Retinal pigment epithelial cell (primary cell): ENCODE results near the gene SHC4.
"Not testable (repeated sequence)": the region's sequence is repeated elsewhere in the genome, so short reads cannot be mapped to it uniquely, and the experiment has no call there.

Experiments
- DNase-seq: peaks from one replicate; pipeline ENCODE4 v3.0.0-alpha.2; 2010; ENCODE audit warnings: low read depth
- H3K4me3 ChIP-seq: 2 replicates; pipeline ENCODE4 v1.5.1; 2011; ENCODE audit warnings: mild to moderate bottlenecking, low read length, control low read depth, moderate library complexity
- TF ChIP-seq, protein P1 (sequence below): conservative IDR thresholded peaks from 2 replicates; pipeline ENCODE4 v1.5.1; 2011; ENCODE audit warnings: low read depth, low read length, control low read depth, inconsistent platforms

SHC4 gene

DNA sequence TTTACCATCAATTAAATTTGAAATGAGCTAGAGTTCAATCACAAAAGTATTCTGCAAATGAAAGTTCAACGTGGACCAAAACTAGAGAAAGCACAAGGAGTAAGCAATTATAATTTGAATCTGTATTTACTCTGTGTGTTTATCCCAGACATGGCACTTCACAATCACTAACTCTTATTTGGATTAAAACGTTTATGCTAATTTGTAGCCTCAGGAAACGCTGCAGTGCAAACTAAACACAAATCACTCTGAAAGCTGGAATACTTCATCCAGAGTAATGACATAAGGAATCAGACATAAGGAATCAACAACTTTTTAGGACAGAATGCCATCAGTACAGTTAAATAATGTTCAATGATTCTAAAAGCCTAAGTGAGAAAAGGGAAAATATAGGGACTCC is 171.3 kb downstream of the SHC4 start:
- DNase-seq = no peak
- TF ChIP-seq, protein P1, sequence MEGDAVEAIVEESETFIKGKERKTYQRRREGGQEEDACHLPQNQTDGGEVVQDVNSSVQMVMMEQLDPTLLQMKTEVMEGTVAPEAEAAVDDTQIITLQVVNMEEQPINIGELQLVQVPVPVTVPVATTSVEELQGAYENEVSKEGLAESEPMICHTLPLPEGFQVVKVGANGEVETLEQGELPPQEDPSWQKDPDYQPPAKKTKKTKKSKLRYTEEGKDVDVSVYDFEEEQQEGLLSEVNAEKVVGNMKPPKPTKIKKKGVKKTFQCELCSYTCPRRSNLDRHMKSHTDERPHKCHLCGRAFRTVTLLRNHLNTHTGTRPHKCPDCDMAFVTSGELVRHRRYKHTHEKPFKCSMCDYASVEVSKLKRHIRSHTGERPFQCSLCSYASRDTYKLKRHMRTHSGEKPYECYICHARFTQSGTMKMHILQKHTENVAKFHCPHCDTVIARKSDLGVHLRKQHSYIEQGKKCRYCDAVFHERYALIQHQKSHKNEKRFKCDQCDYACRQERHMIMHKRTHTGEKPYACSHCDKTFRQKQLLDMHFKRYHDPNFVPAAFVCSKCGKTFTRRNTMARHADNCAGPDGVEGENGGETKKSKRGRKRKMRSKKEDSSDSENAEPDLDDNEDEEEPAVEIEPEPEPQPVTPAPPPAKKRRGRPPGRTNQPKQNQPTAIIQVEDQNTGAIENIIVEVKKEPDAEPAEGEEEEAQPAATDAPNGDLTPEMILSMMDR = no peak
- H3K4me3 ChIP-seq = no peak overlapping the region

- H3K4me3 ChIP-seq = not testable (repeated sequence)
Observed at GRCh38 chr15:48790466-48791115, 173.1 kb downstream of the SHC4 start.

DNA sequence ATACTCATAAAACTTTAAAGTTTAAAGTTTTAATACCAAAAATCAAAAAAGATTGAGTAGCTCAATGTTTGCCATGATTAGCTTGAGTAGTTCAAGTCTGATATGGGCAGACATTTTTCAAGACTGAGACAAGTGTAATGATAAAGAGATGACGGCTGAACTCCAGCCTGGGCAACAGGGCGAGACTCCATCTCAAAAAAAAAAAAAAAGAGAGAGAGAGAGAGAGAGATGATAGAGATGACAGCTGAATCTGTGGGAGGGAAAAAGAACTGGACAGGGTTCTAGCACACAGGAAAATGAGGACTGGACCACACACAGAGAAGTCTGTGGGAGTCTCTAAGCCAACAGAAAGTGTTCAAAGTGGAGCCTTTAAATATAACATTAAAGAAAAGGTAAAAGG is 178.0 kb downstream of the SHC4 start:
- H3K4me3 ChIP-seq = no peak overlapping the region
- TF ChIP-seq, protein P1 = no peak
- no peak for DNase-seq

More at GRCh38 chr15:48790466-48791115, 173.1 kb downstream of the SHC4 start:
- DNase-seq = not testable (repeated sequence)

GRCh38 chr15:48785195-48785594 is 178.5 kb downstream of the SHC4 start:
- H3K4me3 ChIP-seq = no peak overlapping the region
- DNase-seq = no peak
- TF ChIP-seq, protein P1 = no peak

GRCh38 chr15:48784756-48785155 is 179.0 kb downstream of the SHC4 start:
- no peak for DNase-seq
- TF ChIP-seq, protein P1 = no peak
- no peak overlapping the region for H3K4me3 ChIP-seq

DNA sequence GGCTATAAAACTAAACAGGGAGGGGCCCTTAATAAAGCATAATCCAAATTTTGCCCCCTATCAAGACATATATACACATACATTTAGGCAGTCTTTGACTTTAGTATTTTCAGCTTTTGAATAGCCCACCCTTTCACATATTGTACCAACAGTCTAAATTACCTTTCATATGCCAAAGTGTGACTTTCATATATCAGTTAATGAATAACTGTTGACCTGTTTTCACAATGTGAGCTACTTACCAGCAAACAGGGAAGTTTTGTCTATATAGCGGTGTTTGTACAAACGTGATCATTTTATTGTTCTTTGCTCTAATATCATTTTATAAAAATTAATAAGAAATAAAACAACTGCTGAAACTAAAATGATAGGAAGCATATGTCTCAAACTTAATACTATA is 180.8 kb downstream of the SHC4 start:
- DNase-seq = no peak
- H3K4me3 ChIP-seq = no peak overlapping the region
- TF ChIP-seq, protein P1 = no peak

DNA sequence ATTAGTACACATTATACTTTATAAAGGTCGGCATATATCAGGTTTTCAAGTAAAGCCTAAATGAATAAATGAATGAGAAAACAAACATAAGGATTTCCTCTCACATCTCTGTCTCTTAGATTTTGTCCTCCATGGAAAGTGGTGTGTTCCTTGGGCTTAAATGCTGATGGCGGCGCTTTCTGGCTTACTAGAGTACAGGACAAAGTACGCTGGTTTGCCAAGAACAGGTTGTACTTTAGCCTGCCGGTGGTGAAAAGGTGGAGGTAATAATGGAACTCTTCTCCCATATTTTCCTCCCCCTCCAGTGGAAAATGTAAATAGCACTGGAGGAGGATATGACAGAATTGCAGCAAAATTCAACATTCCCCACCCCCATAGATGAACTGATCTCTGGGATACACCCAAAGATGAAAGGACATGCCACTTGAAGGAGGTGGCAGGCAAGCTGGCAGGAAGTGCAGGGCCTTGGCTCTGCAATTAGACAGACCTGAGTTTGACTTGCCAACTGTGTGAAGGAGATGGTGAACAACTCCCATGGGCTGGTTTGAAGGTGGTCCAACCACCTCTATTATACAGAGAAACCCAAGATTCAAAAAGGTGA is 182.1 kb downstream of the SHC4 start:
- no peak overlapping the region for H3K4me3 ChIP-seq
- TF ChIP-seq, protein P1 = no peak
- DNase-seq = no peak
